NCI-H187 (cell line): ENCODE results near the gene GTF3C5.
"Not testable (repeated sequence)": the region's sequence is repeated elsewhere in the genome, so short reads cannot be mapped to it uniquely, and the experiment has no call there.

Experiments used
- DNase-seq, 2 experiments: peaks; one replicate each; lab custom pipeline; 2025; lab: John Stamatoyannopoulos, UW

The GTF3C5 gene

DNA sequence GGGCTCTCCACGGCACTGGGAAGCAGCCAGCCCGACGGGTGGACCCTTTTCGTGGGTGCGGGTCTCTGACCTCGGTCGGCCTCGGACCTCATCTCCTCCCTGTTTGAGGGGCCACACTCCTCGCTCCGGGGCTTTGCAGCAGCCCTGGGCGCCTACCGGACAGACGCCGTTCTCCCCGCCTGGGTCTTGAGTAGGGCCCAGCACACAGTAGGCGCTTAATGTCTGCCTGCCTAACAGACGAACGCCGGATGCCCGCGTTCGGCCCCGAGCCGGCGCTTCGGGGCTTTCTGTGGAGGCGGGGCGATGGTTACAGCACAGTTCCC is 842 bp upstream of the GTF3C5 start:
- DNase-seq: no peak

DNA sequence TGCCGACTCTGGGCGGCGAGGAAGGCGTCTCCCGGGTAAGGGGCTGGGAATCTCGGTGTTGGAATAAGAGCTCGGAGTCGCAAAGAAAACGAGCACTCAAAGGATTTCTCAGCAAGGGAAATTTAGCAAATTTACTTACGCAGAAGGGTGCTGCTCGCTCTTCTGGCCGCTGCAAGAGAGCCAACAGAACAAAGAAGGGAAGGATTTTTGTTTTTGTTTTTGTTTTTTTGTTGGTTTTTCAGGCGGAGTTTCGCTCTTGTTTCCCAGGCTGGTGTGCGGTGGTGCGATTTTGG is 279 bp downstream of the GTF3C5 start:
- no peak for DNase-seq

DNA sequence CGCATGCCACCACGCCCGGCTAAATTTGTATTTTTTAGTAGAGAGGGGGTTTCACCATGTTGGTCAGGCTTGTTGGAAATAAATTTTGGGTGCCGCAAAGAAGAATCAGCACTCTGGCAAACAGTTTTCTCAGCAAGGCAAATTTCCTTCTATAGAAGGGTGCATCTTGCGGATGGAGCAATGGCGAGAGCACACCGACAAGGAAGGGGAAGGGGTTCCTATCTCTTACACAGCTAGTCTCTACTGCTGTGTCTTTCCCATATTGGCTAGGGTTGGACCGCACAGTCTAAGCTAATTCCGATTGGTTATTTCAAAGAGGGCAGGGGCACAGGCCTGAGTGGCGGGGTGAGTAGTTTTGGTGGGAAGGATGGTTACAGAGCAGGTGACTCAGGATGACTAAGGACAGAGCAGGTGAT is 707 bp downstream of the GTF3C5 start:
- DNase-seq: no peak

DNA sequence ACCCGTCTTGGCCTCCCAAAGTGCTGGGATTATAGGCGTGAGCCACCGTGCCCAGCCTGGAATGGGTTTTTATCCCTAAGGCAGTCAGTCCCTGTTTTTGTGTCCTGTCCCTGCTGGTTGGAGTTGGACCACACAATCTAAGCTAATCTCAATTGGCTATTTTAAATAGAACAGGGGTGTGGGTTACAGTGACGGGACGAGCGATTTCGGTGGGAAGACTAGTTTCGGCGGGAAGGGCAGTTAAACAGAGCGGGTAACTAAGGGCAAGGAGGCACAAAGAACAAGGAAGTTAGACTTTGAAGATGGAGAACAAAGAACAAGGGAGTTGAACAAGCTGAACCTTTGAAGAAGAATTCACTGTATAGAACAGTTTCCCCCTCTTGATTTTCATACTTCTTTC is 1.4 kb downstream of the GTF3C5 start:
- DNase-seq: no peak

DNA sequence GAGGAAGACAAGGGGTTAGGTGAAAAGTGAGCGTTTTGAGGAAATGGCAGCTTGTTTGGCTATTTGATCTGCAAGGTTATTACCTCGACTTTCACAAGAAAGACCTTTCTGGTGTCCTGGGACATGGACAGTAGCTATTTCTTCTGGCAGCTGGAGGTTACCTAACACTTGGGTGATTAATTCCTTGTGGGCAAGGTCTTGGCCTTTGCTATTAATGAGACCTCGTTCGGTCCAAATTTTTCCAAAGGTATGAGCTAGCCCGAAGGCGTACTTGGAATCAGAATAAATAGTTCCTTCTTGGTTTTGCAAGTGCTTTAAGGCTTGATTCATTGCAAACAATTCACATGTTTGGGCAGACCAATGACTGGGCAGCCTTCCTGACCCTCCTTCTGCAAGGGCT is 4.9 kb downstream of the GTF3C5 start:
- no peak for DNase-seq

DNA sequence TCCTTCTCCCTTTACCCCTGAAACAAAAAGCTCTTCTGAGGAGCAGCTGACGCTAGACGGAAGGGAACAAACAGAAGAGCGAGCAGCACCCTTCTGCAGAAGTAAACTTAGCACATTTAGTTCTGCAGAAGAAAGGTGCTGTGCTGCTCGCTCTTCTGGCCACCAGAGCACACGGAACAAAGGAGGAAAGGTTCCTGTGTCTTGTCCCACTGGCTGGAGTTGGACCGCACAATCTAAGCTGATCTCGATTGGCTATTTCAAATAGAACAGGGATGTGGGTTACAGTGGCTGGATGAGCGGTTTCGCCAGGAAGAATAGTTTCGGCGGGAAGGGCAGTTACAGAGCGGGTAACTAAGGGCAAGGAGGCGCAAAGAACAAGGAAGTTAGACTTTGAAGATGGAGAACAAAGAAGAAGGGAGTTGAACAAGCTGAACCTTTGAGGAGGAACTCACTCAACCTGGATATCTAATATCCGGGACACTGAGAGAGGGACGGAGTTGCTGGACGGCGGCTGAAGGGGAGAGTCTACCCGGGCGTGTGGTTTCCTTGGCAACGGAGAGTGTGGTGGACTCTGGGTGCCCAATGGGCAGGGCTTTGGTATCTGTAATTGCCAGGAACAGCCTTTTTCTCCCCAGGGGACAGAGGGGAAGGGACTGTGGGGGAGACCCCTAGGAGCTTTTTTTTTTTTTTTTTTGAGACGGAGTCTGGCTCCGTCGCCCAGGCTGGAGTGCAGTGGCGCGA is 7.1 kb downstream of the GTF3C5 start:
- no peak for DNase-seq

DNA sequence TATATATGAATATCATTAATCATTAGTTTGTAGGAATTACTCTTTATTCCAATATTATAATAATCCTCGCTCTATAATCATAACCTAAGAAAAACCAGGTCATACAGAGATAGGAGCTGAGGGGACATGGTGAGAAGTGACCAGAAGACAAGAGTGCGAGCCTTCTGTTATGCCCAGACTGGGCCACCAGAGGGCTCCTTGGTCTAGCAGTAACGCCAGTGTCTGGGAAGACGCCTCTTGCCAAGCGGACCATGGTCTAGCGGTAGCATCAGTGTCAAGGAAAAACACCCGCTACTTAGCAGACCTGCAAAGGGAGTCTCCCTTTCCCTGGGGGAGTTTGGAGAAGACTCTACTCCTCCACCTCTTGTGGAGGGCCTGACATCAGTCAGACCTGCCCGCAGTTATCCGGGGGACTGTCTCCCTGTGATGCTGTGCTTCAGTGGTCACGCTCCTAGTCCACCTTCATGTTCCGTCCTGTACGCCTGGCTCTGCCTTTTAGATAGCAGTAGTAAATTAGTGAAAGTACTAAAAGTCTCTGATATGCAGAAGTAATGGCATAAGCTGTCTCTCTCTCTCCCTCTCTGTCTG is 10.2 kb downstream of the GTF3C5 start:
- not testable (repeated sequence) for DNase-seq

GRCh38 chr9:133041958-133042357 is 11.2 kb downstream of the GTF3C5 start:
- no peak for DNase-seq

- no peak for DNase-seq
These were observed 11.9 kb downstream of the GTF3C5 start for GRCh38 chr9:133042676-133043075.

- no peak for DNase-seq
These were observed 12.7 kb downstream of the GTF3C5 start for GRCh38 chr9:133043449-133044035.

DNA sequence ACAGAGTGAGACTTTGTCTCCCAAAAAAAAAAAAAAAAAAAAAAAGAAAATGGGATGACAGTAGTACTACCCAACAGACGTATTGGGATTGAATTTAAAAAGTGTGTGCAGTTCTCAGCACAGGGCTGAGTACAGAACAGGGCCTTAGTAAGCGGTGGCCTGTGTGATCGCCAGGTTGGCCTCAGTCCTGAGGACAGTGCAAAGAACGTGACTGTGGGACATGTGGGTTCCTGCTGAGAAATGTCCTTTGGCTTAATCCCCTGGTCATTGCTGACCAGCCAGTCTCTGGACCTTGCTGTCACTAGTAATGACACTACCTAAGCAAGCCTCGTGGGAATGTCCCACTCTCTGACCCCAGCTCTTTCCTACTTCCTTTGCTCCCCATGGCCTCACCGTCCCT is 13.3 kb downstream of the GTF3C5 start:
- DNase-seq: no peak

- no peak for DNase-seq
These were observed 13.9 kb downstream of the GTF3C5 start for GRCh38 chr9:133044661-133045060.

DNA sequence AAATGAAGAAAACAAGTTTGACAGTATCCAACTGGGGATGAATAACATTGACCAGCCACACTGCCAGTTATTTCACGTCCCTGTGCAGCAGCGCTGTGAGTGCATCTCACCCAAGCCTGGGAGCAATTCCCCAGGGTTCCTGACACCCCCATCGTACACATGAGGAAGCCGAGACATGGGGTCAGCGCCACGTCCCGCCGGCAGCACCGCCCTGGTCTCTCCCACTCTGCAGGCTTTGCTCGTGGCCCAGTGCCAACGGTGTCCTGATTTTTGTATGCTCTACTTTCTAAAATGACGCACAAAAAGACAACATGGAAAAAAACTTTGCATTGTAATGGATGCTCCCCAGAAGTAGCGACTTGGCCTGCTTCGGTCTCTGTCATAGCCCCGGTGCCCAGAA is 14.3 kb downstream of the GTF3C5 start:
- no peak for DNase-seq

DNA sequence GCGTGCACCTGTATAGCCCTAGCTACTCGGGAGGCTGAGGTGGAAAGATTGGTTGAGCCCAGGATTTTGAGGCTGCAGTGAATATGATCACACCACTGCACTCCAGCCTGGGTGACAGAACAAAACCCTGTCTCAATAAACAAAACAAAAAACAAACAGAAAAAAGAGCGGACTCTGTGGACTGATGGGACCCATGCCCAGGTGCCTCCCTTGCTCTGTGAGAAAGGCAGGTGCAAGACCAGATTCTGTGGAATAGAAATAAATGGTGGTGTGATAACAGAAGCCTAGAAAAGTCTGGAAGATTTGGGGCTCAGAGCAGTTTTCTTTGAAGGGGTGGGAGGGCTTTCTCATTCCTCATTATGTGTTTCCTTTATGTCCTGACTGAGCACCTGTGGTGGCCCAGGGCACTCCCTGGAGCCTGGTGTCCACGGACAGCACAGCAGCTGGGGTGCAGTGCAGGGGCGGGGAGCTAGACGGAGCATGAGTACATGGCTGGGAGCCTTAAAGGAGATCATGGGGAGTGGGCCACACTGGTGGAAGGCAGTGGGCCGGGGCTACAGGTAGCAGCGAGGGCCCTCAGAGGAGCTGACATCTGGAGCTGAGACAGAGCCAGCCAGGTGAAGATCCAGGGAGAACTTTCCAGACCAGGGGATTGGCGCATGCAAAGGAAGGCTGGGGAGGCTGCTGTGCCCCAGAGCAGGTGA is 15.6 kb downstream of the GTF3C5 start:
- DNase-seq: no peak

DNA sequence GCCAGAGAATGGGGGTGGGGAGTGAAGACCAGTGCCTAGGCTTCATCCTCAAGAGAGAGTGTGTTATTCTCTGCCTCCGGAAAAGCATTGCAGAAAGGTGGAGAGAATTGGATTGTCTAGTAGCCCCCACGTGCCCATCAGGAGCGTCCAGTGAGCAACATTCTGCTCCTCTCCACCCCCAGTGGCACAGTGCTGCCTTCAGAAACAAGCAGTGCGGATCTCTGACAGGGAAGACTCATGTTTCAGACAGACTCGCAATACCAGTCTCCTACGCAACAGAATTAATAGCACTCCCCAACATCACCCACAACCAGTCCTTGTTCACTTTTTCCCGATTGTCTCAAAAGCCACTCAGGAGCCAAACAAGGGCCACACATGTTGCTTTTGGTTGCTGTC is 16.1 kb downstream of the GTF3C5 start:
- no peak for DNase-seq

DNA sequence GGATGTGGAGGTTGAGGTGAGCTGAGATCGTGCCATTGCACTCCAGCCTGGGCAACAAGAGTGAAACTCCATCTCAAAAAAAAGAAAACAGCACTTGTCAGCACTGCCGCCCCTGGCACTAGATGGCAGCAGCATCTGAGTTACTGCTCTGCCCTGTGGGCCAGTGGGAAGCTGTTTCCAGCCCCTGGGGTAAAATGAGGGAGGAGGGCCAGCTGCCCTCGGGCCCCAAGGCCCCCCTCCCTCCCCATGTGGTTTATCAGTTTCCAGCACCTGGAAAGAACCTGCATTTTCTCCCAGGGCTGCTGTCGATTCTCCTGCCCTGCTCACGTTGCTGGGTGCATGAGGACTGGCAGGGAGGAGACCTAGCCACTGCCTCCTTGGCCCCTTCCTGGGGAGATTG is 17.8 kb downstream of the GTF3C5 start:
- no peak for DNase-seq

GRCh38 chr9:133049043-133049442 is 18.2 kb downstream of the GTF3C5 start:
- DNase-seq: no peak

DNA sequence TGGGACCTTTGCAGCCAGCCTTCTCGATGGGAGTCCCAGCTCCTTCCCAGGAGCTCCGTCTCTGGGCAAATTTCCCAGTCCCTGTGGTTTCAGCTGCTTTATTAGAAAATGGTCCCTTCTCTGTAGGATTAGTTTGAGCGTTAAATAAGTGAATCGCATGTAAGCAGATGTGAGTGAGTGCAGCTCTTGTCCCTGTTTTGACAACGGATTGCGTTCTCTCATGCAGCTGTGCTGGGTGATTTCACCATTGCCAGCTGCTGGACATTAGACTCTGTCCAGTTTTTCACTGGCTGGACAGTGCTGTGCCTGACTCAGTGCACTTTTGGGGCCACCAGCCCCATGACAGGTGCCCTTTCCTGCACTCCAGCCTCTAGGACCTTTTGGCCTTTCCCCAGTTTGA is 19.3 kb downstream of the GTF3C5 start:
- DNase-seq: no peak

GRCh38 chr9:133050781-133051180 is 20.0 kb downstream of the GTF3C5 start:
- no peak for DNase-seq

- no peak for DNase-seq
These were observed 20.6 kb downstream of the GTF3C5 start for GRCh38 chr9:133051281-133051900.

DNA sequence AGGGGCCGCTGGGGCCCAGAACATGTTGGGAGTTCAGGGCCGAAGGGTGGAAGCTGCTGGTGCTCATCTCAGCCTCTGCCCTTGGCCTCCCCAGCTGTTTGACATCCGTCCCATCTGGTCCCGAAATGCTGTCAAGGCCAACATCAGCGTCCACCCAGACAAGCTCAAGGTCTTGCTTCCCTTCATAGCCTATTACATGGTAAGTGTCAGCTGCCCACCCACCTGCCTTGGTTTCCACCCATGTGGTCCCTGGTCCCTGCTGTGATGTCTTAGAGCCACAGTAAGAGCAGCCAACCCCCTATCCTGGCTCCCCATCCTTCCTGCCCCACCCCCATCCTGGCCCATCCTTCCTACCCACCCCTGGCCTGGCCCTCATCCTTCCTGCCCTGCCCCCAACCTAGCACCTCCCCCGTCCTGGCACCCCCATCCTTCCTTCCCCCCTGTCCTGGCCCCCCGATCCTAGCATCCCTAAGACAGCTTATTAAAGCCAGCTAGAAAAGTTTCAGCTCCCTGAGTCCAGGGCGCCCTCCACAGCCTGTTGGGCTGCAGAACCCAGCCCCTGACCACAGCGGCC is 21.3 kb downstream of the GTF3C5 start:
- no peak for DNase-seq

- DNase-seq: no peak
These were observed 23.5 kb downstream of the GTF3C5 start for GRCh38 chr9:133054194-133054890.
